ENCODE results near the gene PLCB3. TPM values are rescaled to one million over a fixed set of nuclear protein-coding genes. Genes with fewer than 3 reads are reported as not detected.

The PLCB3 gene
- total RNA-seq, 1 donor from 2014 or later = 53.7 TPM

DNA sequence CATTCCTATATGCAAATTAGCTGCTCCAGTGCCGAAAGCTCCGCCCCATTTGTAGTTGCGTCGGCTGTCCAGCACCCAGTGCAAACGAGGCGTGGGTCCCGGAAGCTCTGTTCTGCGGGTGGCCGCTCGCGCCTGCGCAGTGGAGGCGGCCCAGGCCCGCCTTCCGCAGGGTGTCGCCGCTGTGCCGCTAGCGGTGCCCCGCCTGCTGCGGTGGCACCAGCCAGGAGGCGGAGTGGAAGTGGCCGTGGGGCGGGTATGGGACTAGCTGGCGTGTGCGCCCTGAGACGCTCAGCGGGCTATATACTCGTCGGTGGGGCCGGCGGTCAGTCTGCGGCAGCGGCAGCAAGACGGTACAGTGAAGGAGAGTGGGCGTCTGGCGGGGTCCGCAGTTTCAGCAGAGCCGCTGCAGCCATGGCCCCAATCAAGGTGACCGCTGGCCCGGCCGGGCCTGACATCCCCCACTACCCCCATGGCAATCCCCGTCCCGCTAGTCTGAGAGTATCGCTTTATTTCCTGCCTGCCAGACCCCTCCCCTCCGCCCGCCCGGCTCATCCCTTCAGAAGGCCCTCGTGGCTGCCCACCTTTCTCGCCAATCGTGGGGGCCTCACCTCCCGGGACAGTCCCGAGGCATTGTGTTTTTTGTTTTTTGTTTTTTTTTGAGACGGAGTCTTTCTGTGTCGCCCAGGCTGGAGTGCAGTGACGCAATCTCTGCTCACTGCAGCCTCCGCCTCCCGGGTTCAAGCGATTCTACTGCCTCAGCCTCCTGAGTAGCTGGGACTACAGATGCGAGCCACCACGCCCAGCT lies 66.8 kb downstream of the PLCB3 start, which contains the start of gene PRDX5:
TSS of gene PRDX5 (plus strand) at position 161 of the 805 bp plus-strand sequence. CDS start at position 256, 95 bp downstream.

Other genes starting within 250 kb of the PLCB3 start
- gene FLRT1, start 215.6 kb upstream of the PLCB3 start, total RNA-seq = 0.09 and 0.59 TPM in 2 replicates
- gene MACROD1, start 85.4 kb upstream of the PLCB3 start, total RNA-seq = 9.8 and 15.1 TPM in 2 replicates
- gene STIP1, start 65.4 kb upstream of the PLCB3 start, total RNA-seq = 90.0 and 203 TPM in 2 replicates
- gene FERMT3, start 44.8 kb upstream of the PLCB3 start, total RNA-seq = 0.30 and 1.7 TPM in 2 replicates
- gene TRPT1, start 25.3 kb upstream of the PLCB3 start, total RNA-seq = 27.6 and 29.4 TPM in 2 replicates
- gene NUDT22, start 25.3 kb upstream of the PLCB3 start, total RNA-seq = 45.1 and 49.0 TPM in 2 replicates
- 10.8 and 13.7 TPM in 2 replicates for gene DNAJC4, start 21.0 kb upstream of the PLCB3 start, total RNA-seq
- 28.2 and 32.9 TPM in 2 replicates for gene VEGFB, start 16.9 kb upstream of the PLCB3 start, total RNA-seq
- 53.1 and 63.8 TPM in 2 replicates for gene FKBP2, start 10.4 kb upstream of the PLCB3 start, total RNA-seq
- gene PPP1R14B, start 4.6 kb upstream of the PLCB3 start, total RNA-seq = 175 and 215 TPM in 2 replicates
- gene BAD, start 33.1 kb downstream of the PLCB3 start, total RNA-seq = 31.4 and 48.1 TPM in 2 replicates
- 9.2 and 11.9 TPM in 2 replicates for gene GPR137, start 34.3 kb downstream of the PLCB3 start, total RNA-seq
- gene KCNK4, start 39.8 kb downstream of the PLCB3 start, total RNA-seq = not detected in 2 replicates
- gene CATSPERZ, start 48.8 kb downstream of the PLCB3 start, total RNA-seq = 0.28 TPM in 1 of 2 replicates, not detected in the other
- gene ESRRA, start 54.0 kb downstream of the PLCB3 start, total RNA-seq = 24.1 and 28.5 TPM in 2 replicates
- 157 and 327 TPM in 2 replicates for gene TRMT112, start 66.0 kb downstream of the PLCB3 start, total RNA-seq
- gene PRDX5, start 66.6 kb downstream of the PLCB3 start, total RNA-seq = 173 and 330 TPM in 2 replicates
- gene CCDC88B, start 88.7 kb downstream of the PLCB3 start, total RNA-seq = 1.3 and 1.5 TPM in 2 replicates
- 24.1 and 45.3 TPM in 2 replicates for gene RPS6KA4, start 107.6 kb downstream of the PLCB3 start, total RNA-seq

Data from smooth muscle cell of the umbilical artery (primary cell).